Measurements from ENCODE around the gene SMIM22. TPM values are rescaled to one million over a fixed set of nuclear protein-coding genes. Genes with fewer than 3 reads are reported as not detected.

Gene SMIM22
- not detected for total RNA-seq
- long read RNA-seq = 0 reads

- Histone ChIP-seq H3K4me3 (no peak within 1 kb of the TSS), H3K4me1 (peaks cover 7% of the 10 kb centered on the region), H3K36me3 (peaks cover 30% of the 10 kb centered on the region), H3K9me3 (replicated peaks) (no peaks in the 10 kb centered on the region), H3K27ac (replicated peaks) (no peak within 1 kb of the TSS), H3K27me3 (ENCODE audit: low read depth) (no peaks in the 10 kb centered on the region)
- no peak for TF ChIP-seq CTCF (IDR thresholded peaks at IDR 0.05; ENCODE audit: borderline replicate concordance)
- intact Hi-C loops (cut with micrococcal nuclease) = no loop called here
- no peak for DNase-seq
Observed at GRCh38 chr16:4795181-4795827, at the start of gene SMIM22. Gene SMIM22 (plus strand): TSS chr16:4795369. CDS start chr16:4795735, 366 bp downstream.

GRCh38 chr16:4746215-4746614 is 49.0 kb upstream of the SMIM22 start:
- H3K4me1 ChIP-seq = peaks cover 11% of the 10 kb centered on the region
- H3K36me3 ChIP-seq = peaks cover 24% of the 10 kb centered on the region
- H3K27ac ChIP-seq (replicated peaks) = no peak overlapping the region
- H3K9me3 ChIP-seq (replicated peaks) = no peaks in the 10 kb centered on the region
- TF ChIP-seq CTCF (IDR thresholded peaks at IDR 0.05; ENCODE audit: borderline replicate concordance) = no peak
- no peaks in the 10 kb centered on the region for H3K27me3 ChIP-seq (ENCODE audit: low read depth)
- no peak overlapping the region for H3K4me3 ChIP-seq
- no peak for DNase-seq
- intact Hi-C loops (cut with micrococcal nuclease) = no loop called here

GRCh38 chr16:4746991-4747574 is 48.1 kb upstream of the SMIM22 start:
- no peaks in the 10 kb centered on the region for H3K27me3 ChIP-seq (ENCODE audit: low read depth)
- intact Hi-C loops (cut with micrococcal nuclease) = no loop called here
- H3K36me3 ChIP-seq = peaks cover 33% of the 10 kb centered on the region
- H3K9me3 ChIP-seq (replicated peaks) = no peaks in the 10 kb centered on the region
- H3K4me3 ChIP-seq = no peak overlapping the region
- H3K27ac ChIP-seq (replicated peaks) = no peak overlapping the region
- DNase-seq = no peak
- no peak for TF ChIP-seq CTCF (IDR thresholded peaks at IDR 0.05; ENCODE audit: borderline replicate concordance)
- peaks cover 11% of the 10 kb centered on the region for H3K4me1 ChIP-seq

- no peak for TF ChIP-seq CTCF (IDR thresholded peaks at IDR 0.05; ENCODE audit: borderline replicate concordance)
- peaks cover 6% of the 10 kb centered on the region for H3K4me1 ChIP-seq
- peaks cover 43% of the 10 kb centered on the region for H3K36me3 ChIP-seq
- no peak overlapping the region for H3K27ac ChIP-seq (replicated peaks)
- intact Hi-C loops (cut with micrococcal nuclease) = no loop called here
- no peaks in the 10 kb centered on the region for H3K27me3 ChIP-seq (ENCODE audit: low read depth)
- no peak for DNase-seq
- no peak overlapping the region for H3K4me3 ChIP-seq
- no peaks in the 10 kb centered on the region for H3K9me3 ChIP-seq (replicated peaks)
Observed at GRCh38 chr16:4747906-4748681, 47.1 kb upstream of the SMIM22 start.

GRCh38 chr16:4748682-4749411 is 46.3 kb upstream of the SMIM22 start:
- H3K4me3 ChIP-seq = no peak overlapping the region
- intact Hi-C loops (cut with micrococcal nuclease) = no loop called here
- no peaks in the 10 kb centered on the region for H3K4me1 ChIP-seq
- no peak overlapping the region for H3K27ac ChIP-seq (replicated peaks)
- no peaks in the 10 kb centered on the region for H3K27me3 ChIP-seq (ENCODE audit: low read depth)
- H3K9me3 ChIP-seq (replicated peaks) = no peaks in the 10 kb centered on the region
- no peak for TF ChIP-seq CTCF (IDR thresholded peaks at IDR 0.05; ENCODE audit: borderline replicate concordance)
- DNase-seq = no peak
- H3K36me3 ChIP-seq = peaks cover 51% of the 10 kb centered on the region

Data from left ventricle myocardium inferior (tissue), 1 donor.